AG09319 (cell line): ENCODE results near the gene TMEM40.

ENCODE experiments used
- DNase-seq: peaks from one replicate; pipeline ENCODE4 v3.0.0-alpha.2; 2010; ENCODE audit warnings: low read depth; ENCODE audit errors: extremely low read depth
- TF ChIP-seq, protein P1 (sequence below): IDR thresholded peaks from 2 replicates; pipeline ENCODE4 v1.5.1; 2011; ENCODE audit warnings: low read depth, mild to moderate bottlenecking, inconsistent platforms, low read length, moderate library complexity

Gene TMEM40

DNA sequence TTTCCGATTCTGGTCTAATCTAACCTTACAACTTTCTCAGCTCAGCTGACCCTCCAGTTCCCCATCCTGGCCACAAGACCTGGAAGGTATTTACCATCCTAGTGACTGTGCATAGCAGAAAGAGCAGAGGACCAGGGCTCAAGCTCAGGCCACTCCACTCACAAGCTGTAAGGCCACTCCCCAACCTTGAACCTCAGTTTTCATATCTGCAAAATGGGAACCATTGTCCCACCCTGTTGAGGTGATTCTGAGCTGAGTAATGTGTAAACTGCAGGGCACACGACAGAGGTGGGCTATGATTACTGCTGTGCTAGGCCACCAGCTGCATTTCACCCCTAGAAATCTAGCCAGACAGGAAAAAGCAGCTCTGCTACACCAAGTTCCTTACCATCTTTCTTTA, 21.7 kb downstream of the TMEM40 start:
- no peak for DNase-seq
- TF ChIP-seq, protein P1, sequence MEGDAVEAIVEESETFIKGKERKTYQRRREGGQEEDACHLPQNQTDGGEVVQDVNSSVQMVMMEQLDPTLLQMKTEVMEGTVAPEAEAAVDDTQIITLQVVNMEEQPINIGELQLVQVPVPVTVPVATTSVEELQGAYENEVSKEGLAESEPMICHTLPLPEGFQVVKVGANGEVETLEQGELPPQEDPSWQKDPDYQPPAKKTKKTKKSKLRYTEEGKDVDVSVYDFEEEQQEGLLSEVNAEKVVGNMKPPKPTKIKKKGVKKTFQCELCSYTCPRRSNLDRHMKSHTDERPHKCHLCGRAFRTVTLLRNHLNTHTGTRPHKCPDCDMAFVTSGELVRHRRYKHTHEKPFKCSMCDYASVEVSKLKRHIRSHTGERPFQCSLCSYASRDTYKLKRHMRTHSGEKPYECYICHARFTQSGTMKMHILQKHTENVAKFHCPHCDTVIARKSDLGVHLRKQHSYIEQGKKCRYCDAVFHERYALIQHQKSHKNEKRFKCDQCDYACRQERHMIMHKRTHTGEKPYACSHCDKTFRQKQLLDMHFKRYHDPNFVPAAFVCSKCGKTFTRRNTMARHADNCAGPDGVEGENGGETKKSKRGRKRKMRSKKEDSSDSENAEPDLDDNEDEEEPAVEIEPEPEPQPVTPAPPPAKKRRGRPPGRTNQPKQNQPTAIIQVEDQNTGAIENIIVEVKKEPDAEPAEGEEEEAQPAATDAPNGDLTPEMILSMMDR = no peak

DNA sequence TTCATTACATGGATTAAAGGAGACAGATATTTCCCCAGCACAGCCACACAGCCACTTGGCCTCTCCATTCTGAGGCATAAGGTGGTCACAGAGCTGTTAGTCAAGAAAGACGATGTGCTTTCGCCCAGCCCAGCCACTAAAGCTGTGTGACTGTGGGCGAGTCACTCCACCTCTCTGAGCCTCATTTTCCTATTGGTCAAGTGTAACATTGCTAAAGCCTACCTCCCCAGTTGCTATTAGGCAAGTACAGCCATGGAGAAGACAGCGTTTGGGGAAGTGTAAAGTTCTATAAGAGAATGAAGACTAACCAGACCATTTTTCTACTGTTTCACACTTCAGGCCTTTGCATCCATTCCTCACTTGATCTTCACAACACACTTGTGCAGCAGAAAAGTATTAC, 24.1 kb downstream of the TMEM40 start:
- no peak for DNase-seq
- TF ChIP-seq, protein P1 = no peak

DNA sequence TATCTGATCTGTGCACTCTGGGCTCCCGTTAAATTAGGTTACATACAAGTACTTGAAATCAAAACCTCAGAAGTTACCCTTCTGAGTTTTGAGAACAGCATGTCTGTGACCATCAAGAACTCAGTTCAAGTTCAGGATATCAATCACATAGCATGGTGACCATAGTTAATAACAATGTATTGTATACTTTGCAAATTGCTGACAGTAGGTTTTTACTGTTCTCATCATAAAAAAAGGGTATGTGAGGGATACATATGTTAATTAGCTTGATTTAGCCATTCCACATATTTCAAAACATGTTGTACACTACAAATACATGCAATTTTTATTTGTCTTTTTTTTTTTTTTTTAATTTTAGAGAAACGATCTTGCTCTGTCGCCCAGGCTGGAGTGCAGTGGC, 25.5 kb downstream of the TMEM40 start:
- DNase-seq = no peak
- TF ChIP-seq, protein P1 = no peak

DNA sequence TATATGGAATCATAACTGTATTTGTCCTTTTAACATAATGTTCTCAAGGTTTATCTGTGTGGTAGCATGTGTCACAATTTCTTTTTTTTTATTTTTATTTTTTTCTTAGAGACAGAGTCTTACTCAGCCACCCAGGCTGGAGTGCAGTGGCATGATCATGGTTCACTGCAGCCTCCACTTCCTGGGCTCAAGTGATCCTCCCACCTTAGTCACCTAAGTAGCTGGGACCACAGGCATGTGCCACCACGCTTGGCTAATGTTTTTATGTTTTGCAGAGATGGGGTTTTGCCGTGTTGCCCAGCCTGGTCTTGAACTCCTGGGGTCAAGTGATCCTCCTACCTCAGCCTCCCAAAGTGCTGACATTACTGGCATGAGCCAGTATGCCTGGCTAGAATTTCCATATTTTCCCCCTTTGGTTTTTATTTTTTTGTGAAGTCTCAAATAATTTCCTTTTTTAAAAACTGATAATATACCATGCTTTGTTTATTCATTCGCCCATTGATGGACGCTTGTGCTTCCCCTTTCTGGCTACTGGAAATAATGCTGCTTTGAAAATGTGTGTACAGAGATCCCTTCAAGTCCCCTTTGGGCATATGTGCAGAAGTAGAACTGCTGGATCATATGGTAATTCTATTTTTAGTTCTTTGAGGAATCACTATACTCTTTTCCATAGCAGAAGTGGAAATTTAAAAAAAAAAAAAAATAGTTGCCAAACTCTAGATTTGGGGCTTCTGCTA, 28.4 kb downstream of the TMEM40 start:
- TF ChIP-seq, protein P1 = no peak
- no peak for DNase-seq

DNA sequence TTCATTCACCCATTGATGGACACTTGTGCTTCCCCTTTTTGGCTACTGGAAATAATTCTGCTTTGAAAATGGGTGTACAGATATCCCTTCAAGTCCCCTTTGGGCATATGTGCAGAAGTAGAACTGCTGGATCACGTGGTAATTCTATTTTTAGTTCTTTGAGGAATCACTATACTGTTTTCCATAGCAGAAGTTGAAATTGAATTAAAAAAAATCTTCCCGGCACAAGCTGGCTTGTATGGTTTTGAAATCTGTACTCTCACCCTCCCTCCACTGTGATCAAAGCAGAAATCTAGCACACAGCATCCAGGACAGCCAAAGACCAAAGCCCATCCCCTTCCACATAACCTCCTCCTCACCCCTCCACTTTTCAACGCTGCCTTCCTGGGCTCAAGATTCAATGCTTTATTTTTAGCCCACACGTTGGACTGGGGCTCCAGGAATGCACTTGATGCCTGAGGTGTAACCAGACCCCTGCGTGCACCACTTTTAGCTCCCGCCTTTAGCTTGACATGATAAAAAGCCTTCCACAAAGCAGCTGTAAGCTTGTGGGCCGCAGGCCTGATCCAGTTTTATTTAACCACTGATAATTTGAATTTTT, 29.9 kb downstream of the TMEM40 start:
- TF ChIP-seq, protein P1 = no peak
- DNase-seq = no peak

DNA sequence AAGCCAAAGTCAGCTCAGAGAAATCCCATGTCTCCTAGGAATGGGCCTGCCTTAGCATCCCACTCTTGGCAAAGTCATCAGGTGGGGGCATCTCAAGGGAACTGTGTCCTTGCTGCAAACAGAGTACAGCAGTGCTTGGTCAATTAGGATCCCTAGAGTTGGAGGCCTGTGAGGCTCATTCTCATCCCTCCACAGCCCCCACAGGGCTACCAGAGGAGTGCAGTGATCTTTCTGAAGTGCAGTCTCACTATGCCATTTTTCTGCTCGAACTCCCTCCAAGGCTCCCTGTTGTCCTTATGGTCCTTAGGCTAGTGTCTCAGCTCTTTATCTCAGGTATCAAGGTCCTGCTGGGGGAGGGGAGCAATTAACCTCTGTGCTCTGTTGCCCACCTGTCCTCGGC, 31.1 kb downstream of the TMEM40 start:
- TF ChIP-seq, protein P1 = no peak
- no peak for DNase-seq

DNA sequence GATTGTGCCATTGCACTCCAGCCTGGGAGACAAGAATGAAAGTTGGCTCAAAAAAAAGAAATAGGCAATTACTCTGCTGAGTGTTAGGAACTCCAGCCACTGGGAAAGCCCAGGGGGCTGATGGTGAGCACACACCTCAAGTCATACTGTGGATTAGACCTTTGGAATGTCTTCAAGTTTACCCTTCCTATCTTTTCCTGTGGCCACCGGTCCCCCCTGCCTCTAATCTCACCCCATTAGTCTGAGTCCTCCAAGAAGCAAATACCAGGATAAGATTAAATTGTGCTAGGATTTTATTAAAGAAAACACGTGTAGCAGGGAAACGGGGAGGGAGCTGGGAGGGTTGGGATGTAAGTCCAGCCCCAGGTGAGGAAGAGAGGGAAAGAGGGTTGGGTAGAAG, 31.6 kb downstream of the TMEM40 start:
- DNase-seq = no peak
- TF ChIP-seq, protein P1 = no peak
